Mesenchymal stem cell (in vitro differentiated cells and primary cell): ENCODE results near the gene RAPGEF1.

Experiments used
- DNase-seq: peaks from one replicate; pipeline ENCODE4 v3.0.0-alpha.2; 2013
- H2AFZ ChIP-seq: one replicate; pipeline ENCODE4 v1.6.1; 2013; ENCODE audit warnings: low read depth, mild to moderate bottlenecking, control low read depth, inconsistent platforms, low read length, moderate library complexity
- H2AK5ac ChIP-seq: 2 replicates; pipeline ENCODE4 v1.6.1; 2013; ENCODE audit warnings: low read length, moderate library complexity, mild to moderate bottlenecking, inconsistent platforms; ENCODE audit not compliant: severe bottlenecking
- H2BK120ac ChIP-seq: one replicate; pipeline ENCODE4 v1.6.1; 2013; ENCODE audit warnings: low read depth, mild to moderate bottlenecking, inconsistent platforms, low read length, moderate library complexity
- H2BK12ac ChIP-seq, 2 experiments: one replicate each; pipeline ENCODE4 v1.6.1; 2013; ENCODE audit warnings: inconsistent platforms in 2 of 2, low read length in 2 of 2, mild to moderate bottlenecking in 2 of 2, moderate library complexity in 2 of 2, control low read depth in 1 of 2
- H2BK15ac ChIP-seq: one replicate; pipeline ENCODE4 v1.6.1; 2013; ENCODE audit warnings: mild to moderate bottlenecking, low read depth, inconsistent platforms; ENCODE audit not compliant: poor library complexity, severe bottlenecking
- H2BK5ac ChIP-seq: 2 replicates; pipeline ENCODE4 v1.6.1; 2013; ENCODE audit warnings: low read depth, mild to moderate bottlenecking, low read length, control low read depth, inconsistent platforms; ENCODE audit not compliant: poor library complexity, severe bottlenecking
- H3K14ac ChIP-seq, 2 experiments: one replicate each; pipeline ENCODE4 v1.6.1; 2013; ENCODE audit warnings: inconsistent platforms in 2 of 2, low read length in 2 of 2, control low read depth in 1 of 2, mild to moderate bottlenecking in 1 of 2, moderate library complexity in 1 of 2
- H3K18ac ChIP-seq, 2 experiments: one replicate each; pipeline ENCODE4 v1.6.1; 2013; ENCODE audit warnings: inconsistent platforms in 2 of 2, low read length in 2 of 2, control low read depth in 1 of 2, low read depth in 1 of 2, mild to moderate bottlenecking in 1 of 2
- H3K23ac ChIP-seq, 2 experiments: one replicate each; pipeline ENCODE4 v1.6.1; 2013; ENCODE audit warnings: inconsistent platforms in 2 of 2, low read length in 2 of 2, mild to moderate bottlenecking in 2 of 2, moderate library complexity in 2 of 2, control low read depth in 1 of 2
- H3K27ac ChIP-seq: 2 replicates; pipeline ENCODE4 v1.5.1; 2013; ENCODE audit warnings: mild to moderate bottlenecking, moderate library complexity, low read length, control low read depth, inconsistent platforms; ENCODE audit not compliant: poor library complexity, severe bottlenecking
- H3K27me3 ChIP-seq, 2 experiments: 2 replicates each; pipeline versions ENCODE4 v1.6.1 to v1.7.0; 2013; ENCODE audit warnings: low read length in 2 of 2, mild to moderate bottlenecking in 2 of 2, moderate library complexity in 2 of 2, control low read depth in 1 of 2, inconsistent platforms in 1 of 2; ENCODE audit not compliant: control insufficient read depth in 1 of 2, insufficient read depth in 1 of 2
- H3K36me3 ChIP-seq, 2 experiments: 2 replicates each; pipeline versions ENCODE4 v1.6.1 to v1.7.0; 2013; ENCODE audit warnings: low read length in 2 of 2, control low read depth in 1 of 2, inconsistent platforms in 1 of 2, low read depth in 1 of 2, mild to moderate bottlenecking in 1 of 2; ENCODE audit not compliant: insufficient read depth in 2 of 2, control insufficient read depth in 1 of 2
- H3K4ac ChIP-seq, 2 experiments: one replicate each; pipeline ENCODE4 v1.6.1; 2013; ENCODE audit warnings: inconsistent platforms in 2 of 2, low read length in 2 of 2, mild to moderate bottlenecking in 2 of 2, moderate library complexity in 2 of 2, control low read depth in 1 of 2, low read depth in 1 of 2
- H3K4me1 ChIP-seq: 2 replicates; pipeline ENCODE4 v1.6.1; 2013; ENCODE audit warnings: low read depth, low read length, control low read depth; ENCODE audit not compliant: control insufficient read depth, insufficient read depth
- H3K4me2 ChIP-seq: 2 replicates; pipeline ENCODE4 v1.6.1; 2013; ENCODE audit warnings: low read length, mild to moderate bottlenecking, inconsistent platforms; ENCODE audit not compliant: poor library complexity, severe bottlenecking
- H3K4me3 ChIP-seq, 2 experiments: 2 replicates each; pipeline versions ENCODE4 v1.5.1 to v1.7.0; 2013; ENCODE audit warnings: low read length in 2 of 2, mild to moderate bottlenecking in 2 of 2, control low read depth in 1 of 2, low read depth in 1 of 2; ENCODE audit not compliant: insufficient read depth in 1 of 2
- H3K79me1 ChIP-seq: replicated peaks from 2 replicates; pipeline ENCODE4 v1.6.1; 2013; ENCODE audit warnings: mild to moderate bottlenecking, control low read depth, low read length, inconsistent platforms; ENCODE audit not compliant: poor library complexity, severe bottlenecking
- H3K9ac ChIP-seq: 2 replicates; pipeline ENCODE4 v1.7.0; 2013; ENCODE audit warnings: mild to moderate bottlenecking, low read length, moderate library complexity
- H3K9me3 ChIP-seq: 2 replicates; pipeline ENCODE4 v1.7.0; 2013; ENCODE audit warnings: mild to moderate bottlenecking, low read length; ENCODE audit not compliant: control insufficient read depth
- H4K8ac ChIP-seq: one replicate; pipeline ENCODE4 v1.6.1; 2013; ENCODE audit warnings: inconsistent platforms, mild to moderate bottlenecking, low read length, moderate library complexity
- H4K91ac ChIP-seq: one replicate; pipeline ENCODE4 v1.6.1; 2013; ENCODE audit warnings: mild to moderate bottlenecking, low read length, inconsistent platforms
- WGBS: methylation state at CpG from one replicate; pipeline ENCODE4 v1.1.7; 2013; ENCODE audit warnings: mixed read lengths; 5-methylcytosine and 5-hydroxymethylcytosine counted together

Gene RAPGEF1

GRCh38 chr9:131593936-131594665, 145.8 kb downstream of the RAPGEF1 start:
- H2AK5ac ChIP-seq = no peak overlapping the region

GRCh38 chr9:131593091-131593820, 146.6 kb downstream of the RAPGEF1 start:
- H2BK12ac ChIP-seq = no peak overlapping the region
- 91% methylated on average over 9 of the region's 15 CpGs for WGBS
- H3K4me1 ChIP-seq = peaks cover 22% of the 10 kb centered on the region

More at GRCh38 chr9:131593936-131594665, 145.8 kb downstream of the RAPGEF1 start:
- Histone ChIP-seq H3K4me3 (no peak overlapping the region), H3K36me3 (peaks cover 68 to 85% of the 10 kb centered on the region in 2 experiments), H3K9ac (no peak overlapping the region), H3K79me1 (no peaks in the 10 kb centered on the region), H3K27me3 (no peaks in the 10 kb centered on the region), H3K4ac (no peak overlapping the region), H3K14ac (no peak overlapping the region), H4K8ac (no peak overlapping the region), H3K4me1 (peaks cover 22% of the 10 kb centered on the region), H4K91ac (no peak overlapping the region), H3K4me2 (no peak overlapping the region), H2AFZ (no peak overlapping the region), H3K27ac (no peak overlapping the region), H3K9me3 (no peaks in the 10 kb centered on the region), H2BK5ac (no peak overlapping the region), H3K23ac (no peak overlapping the region), H2BK12ac (no peak overlapping the region), H2BK15ac (no peak overlapping the region), H3K18ac (no peak overlapping the region), H2BK120ac (no peak overlapping the region)
- DNase-seq = no peak
- 96% methylated on average over 21 of the region's 21 CpGs for WGBS

GRCh38 chr9:131591845-131592208, 148.0 kb downstream of the RAPGEF1 start:
- no peaks in the 10 kb centered on the region for H3K79me1 ChIP-seq
- 82% methylated on average over 4 of the region's 6 CpGs for WGBS
- H2AFZ ChIP-seq = no peak overlapping the region
- DNase-seq = no peak
- no peaks in the 10 kb centered on the region for H3K27me3 ChIP-seq
- peaks cover 72 to 83% of the 10 kb centered on the region in 2 experiments for H3K36me3 ChIP-seq
- H4K8ac ChIP-seq = no peak overlapping the region
- H2BK120ac ChIP-seq = no peak overlapping the region
- no peak overlapping the region for H3K4me2 ChIP-seq
- H3K18ac ChIP-seq = no peak overlapping the region
- H3K27ac ChIP-seq = no peak overlapping the region
- H3K9me3 ChIP-seq = no peaks in the 10 kb centered on the region
- H4K91ac ChIP-seq = no peak overlapping the region
- no peak overlapping the region for H2AK5ac ChIP-seq
- peaks cover 22% of the 10 kb centered on the region for H3K4me1 ChIP-seq
- no peak overlapping the region for H3K9ac ChIP-seq
- H3K14ac ChIP-seq = no peak overlapping the region
- no peak overlapping the region for H2BK15ac ChIP-seq
- H3K4ac ChIP-seq = no peak overlapping the region
- no peak overlapping the region for H3K23ac ChIP-seq
- H3K4me3 ChIP-seq = no peak overlapping the region
- H2BK5ac ChIP-seq = no peak overlapping the region
- no peak overlapping the region for H2BK12ac ChIP-seq

More at GRCh38 chr9:131593091-131593820, 146.6 kb downstream of the RAPGEF1 start:
- no peak overlapping the region for H2BK120ac ChIP-seq
- H2AFZ ChIP-seq = no peak overlapping the region
- H3K18ac ChIP-seq = no peak overlapping the region
- H3K4me3 ChIP-seq = no peak overlapping the region
- H2BK5ac ChIP-seq = no peak overlapping the region
- H2AK5ac ChIP-seq = no peak overlapping the region
- peaks cover 73 to 85% of the 10 kb centered on the region in 2 experiments for H3K36me3 ChIP-seq
- H3K4ac ChIP-seq = no peak overlapping the region
- H4K8ac ChIP-seq = no peak overlapping the region
- no peak overlapping the region for H3K4me2 ChIP-seq
- no peak overlapping the region for H3K14ac ChIP-seq
- no peak overlapping the region for H3K23ac ChIP-seq
- no peak overlapping the region for H4K91ac ChIP-seq
- no peaks in the 10 kb centered on the region for H3K79me1 ChIP-seq
- no peaks in the 10 kb centered on the region for H3K9me3 ChIP-seq
- no peak overlapping the region for H2BK15ac ChIP-seq
- no peak overlapping the region for H3K9ac ChIP-seq
- peak; percentile 20 for DNase-seq
- no peaks in the 10 kb centered on the region for H3K27me3 ChIP-seq
- no peak overlapping the region for H3K27ac ChIP-seq
